NB4 (cell line): Measurements from ENCODE around the gene PLD4.

ENCODE experiments used
- DNase-seq: peaks from one replicate; pipeline ENCODE4 v3.0.0; 2010; ENCODE audit warnings: low read depth
- H3K4me3 ChIP-seq: one replicate; pipeline ENCODE4 v1.5.1; 2011; ENCODE audit warnings: mild to moderate bottlenecking, low read depth, low read length, moderate library complexity
- MYC ChIP-seq: IDR thresholded peaks from 2 replicates; pipeline ENCODE4 v1.6.1; 2011; ENCODE audit warnings: low read depth, low read length
- POLR2A ChIP-seq: IDR thresholded peaks from 2 replicates; pipeline ENCODE4 v1.6.1; 2011; ENCODE audit warnings: mild to moderate bottlenecking; ENCODE audit not compliant: insufficient read length; ENCODE audit errors: extremely low read depth
- TF ChIP-seq, protein P1 (sequence below): IDR thresholded peaks from 2 replicates; pipeline ENCODE4 v1.6.1; 2011; ENCODE audit warnings: low read depth, low read length
- TF ChIP-seq, protein P2 (sequence below): IDR thresholded peaks from one replicate; pipeline ENCODE4 v1.5.1; 2012; ENCODE audit warnings: low read depth, low read length

PLD4 gene

DNA sequence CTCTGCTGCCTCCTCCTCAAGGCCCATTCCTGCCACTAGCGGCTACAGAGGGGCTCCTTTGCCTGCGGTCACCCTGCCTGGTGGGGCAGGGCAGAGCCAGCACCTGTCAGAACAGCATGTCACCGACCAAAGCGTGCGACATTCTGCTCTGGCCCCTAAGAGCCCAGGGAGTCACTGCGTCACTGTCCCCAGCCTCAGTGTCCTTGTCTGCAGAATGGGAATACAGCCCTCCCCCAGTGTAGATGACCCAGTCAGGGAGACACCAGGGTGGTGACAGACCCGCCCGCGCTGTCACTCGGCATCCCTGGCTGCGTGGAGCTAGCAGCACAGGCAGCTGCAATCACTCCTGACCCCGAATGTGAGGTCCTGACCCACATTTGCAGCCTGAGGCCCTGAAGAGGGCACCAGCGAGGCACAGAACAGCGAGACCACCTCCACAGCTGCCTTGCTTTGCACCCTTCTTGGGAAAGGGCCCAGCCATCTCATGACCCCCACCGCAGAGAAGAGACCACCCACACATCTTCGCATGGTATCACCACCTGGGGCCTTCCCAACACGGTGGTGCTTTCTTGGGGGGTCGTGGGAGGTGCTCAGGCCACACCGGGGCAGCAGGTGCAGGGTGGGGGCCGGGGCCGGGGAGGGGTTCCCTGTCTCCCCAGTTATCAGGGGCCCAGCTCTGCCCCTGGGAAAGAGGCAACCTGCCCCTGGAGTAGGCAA lies 51.0 kb downstream of the PLD4 start:
- H3K4me3 ChIP-seq, result no peak overlapping the region
- TF ChIP-seq POLR2A, result no peak
- TF ChIP-seq MYC, result no peak
- TF ChIP-seq, protein P1, sequence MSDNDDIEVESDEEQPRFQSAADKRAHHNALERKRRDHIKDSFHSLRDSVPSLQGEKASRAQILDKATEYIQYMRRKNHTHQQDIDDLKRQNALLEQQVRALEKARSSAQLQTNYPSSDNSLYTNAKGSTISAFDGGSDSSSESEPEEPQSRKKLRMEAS, result no peak
- TF ChIP-seq, protein P2, sequence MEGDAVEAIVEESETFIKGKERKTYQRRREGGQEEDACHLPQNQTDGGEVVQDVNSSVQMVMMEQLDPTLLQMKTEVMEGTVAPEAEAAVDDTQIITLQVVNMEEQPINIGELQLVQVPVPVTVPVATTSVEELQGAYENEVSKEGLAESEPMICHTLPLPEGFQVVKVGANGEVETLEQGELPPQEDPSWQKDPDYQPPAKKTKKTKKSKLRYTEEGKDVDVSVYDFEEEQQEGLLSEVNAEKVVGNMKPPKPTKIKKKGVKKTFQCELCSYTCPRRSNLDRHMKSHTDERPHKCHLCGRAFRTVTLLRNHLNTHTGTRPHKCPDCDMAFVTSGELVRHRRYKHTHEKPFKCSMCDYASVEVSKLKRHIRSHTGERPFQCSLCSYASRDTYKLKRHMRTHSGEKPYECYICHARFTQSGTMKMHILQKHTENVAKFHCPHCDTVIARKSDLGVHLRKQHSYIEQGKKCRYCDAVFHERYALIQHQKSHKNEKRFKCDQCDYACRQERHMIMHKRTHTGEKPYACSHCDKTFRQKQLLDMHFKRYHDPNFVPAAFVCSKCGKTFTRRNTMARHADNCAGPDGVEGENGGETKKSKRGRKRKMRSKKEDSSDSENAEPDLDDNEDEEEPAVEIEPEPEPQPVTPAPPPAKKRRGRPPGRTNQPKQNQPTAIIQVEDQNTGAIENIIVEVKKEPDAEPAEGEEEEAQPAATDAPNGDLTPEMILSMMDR, result no peak
- DNase-seq, result peak; percentile 45

DNA sequence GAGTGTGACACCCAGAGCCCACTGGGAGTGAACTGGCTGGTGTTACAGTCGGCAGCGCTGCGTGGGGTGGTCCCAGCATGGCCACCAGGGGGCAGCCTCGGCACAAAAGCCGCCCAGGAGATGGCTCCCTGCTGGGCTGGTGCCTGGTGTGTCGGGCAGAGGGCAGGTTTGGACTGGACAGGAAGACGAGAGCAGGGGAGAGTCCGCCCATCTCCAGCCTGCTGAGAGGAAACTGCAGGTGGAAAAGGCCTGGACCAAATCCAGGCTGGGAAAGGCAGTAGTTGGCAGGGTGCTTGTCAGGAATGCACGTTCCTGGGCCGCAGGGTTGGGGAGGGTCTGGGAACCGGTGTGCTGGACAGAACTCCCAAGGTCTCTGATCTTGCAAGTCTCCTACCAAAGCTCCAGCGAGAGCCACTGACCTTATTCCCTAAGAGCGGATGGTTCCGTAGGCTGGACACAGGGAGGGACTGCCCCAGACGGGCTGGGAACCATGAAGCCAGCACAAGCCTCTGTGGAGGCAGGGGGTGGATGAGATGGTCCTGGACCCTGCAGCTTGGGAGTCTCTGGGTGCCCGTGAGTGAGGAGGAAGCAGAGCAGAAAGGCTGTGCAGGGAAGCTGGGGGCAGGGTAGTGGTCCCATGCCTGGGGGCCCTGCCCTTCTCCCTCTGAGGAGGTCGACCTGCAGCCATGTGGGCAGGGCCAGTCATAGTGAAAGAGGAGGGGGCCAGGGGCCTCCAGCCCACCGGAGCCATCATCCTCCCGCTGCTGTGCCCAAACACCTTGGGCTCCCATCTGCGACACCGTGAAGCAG lies 51.7 kb downstream of the PLD4 start:
- peak; percentile 80 for DNase-seq
- TF ChIP-seq, protein P1, result peak; percentile 60
- TF ChIP-seq MYC (0 out of 2 replicates have a peak, but pooled peaks have one; percentile 28), POLR2A (no peak)
- TF ChIP-seq, protein P2, result peak; percentile 84
- H3K4me3 ChIP-seq, result no peak overlapping the region

DNA sequence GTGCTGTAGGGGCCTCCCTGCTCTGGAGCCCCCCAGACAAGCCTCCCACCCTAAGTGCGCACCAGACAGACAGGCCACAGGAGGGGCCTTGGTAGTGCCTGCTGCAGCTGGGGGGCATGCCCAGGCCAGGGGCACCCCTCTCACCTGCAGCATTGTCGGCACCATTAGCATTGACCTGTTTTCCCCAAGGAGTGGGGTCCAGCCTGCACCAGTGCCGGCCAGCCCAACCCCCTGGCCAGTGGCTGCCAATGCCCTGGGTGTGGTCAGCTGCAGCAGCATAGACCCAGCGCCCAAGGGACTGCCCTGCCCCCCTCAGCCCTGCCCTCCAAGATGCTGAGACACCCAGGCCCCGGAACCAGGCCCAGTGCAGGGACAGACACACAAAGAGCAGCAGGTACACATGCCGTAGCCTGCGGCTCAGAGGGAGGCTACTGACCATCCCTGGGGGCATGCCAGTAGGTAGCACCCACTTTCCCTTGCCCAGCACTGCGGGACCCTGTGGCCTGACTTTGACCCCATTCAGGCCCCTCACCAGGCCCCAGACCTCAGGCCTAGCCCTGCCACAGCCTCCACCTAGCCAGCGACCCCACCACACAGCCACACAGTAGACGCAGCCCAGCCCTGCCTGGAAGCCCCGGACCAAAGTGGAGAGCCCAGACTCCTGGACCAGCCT lies 52.5 kb downstream of the PLD4 start:
- DNase-seq, result no peak
- TF ChIP-seq, protein P2, result no peak
- TF ChIP-seq, protein P1, result no peak
- TF ChIP-seq POLR2A (no peak), MYC (no peak)
- no peak overlapping the region for H3K4me3 ChIP-seq

DNA sequence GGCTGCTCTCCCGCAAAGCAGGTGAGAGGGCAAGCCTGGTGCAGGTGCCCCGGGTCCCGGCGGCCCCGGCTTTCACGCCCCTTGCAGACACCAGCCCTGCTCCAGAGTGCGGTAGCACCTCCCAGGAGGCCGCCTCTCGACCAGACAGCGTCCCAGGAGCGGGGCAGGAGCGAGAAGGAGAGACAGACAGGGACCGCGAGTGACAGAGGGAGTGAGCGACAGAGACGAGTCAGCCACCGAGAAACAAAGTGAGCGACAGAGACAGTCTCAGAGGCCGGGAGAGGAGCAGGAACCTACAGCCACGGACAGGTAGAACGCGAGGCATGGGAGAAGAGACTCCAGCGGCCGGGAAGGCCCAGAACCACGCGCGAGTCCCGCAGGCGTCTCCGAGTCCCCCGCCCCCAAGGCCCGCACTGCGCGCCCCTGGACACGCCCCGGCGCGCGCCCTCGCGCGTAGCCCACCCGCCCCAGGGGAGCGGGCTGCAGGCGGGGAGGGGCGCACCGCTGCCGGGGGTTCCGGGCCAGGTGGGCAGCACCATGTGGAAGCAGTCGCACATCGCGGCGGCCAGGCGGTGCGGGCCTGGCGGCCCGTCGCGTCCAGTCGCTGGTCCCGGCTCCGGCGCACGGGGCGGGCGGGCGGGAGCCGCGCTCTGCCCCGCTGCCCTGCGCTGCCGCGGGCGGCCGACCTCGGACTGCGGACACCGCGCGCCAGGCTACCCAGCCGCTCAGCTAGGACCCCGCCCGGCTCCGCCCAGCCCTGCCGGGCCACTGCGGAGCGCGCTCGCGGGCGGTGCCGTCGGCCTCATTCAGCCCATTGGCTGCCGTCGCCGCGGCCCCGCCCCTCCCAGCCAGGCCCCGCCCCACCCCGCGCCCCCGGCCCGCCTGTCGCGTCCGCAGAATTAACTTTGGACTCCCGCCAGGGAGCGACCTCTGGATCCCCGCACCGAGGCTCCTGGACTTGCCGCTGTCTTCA lies 53.3 kb downstream of the PLD4 start, which contains the start of gene AHNAK2:
TSS of gene AHNAK2 (minus strand) at position 694 of the 973 bp plus-strand sequence. CDS start at position 557, 137 bp downstream.
- H3K4me3 ChIP-seq, result peak within 1 kb of the TSS; percentile 36
- no peak for TF ChIP-seq MYC
- TF ChIP-seq, protein P2, result no peak
- DNase-seq, result peak; percentile 81
